Fibroblast of skin of right biceps (primary cell): Measurements from ENCODE around the gene PDCD1LG2.
"Not testable (repeated sequence)": the region's sequence is repeated elsewhere in the genome, so short reads cannot be mapped to it uniquely, and the experiment has no call there.

Experiments used
- DNase-seq: peaks from one replicate; pipeline ENCODE4 v3.0.0-alpha.2; 2013

The PDCD1LG2 gene

GRCh38 chr9:5569891-5570290, 59.6 kb downstream of the PDCD1LG2 start:
- DNase-seq, result no peak

DNA sequence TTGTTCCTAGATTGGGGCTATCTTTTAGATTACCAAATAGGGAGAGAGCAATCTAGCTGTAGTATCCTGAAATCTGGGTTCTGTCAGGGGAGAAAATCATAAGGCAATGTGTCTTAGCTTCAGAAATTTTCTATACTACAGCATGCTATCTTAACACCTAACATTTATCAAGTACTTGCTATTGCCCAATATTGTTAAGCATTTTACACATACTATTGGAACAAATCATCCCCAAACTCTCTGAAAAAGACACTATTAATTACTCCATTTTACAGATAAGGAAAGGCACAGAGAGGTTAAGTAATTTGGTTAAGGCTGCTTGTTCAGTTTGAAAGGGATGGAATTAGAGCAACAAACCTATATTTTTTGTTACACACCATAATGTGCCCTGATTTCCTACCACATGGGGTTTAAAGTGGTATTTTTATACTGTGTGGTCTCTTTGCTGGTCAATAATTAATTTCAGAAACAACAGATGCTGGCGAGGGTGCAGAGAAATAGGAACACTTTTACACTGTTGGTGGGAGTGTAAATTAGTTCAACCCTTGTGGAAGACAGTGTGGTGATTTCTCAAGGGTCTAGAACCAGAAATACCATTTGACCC, 61.4 kb downstream of the PDCD1LG2 start:
- no peak for DNase-seq

DNA sequence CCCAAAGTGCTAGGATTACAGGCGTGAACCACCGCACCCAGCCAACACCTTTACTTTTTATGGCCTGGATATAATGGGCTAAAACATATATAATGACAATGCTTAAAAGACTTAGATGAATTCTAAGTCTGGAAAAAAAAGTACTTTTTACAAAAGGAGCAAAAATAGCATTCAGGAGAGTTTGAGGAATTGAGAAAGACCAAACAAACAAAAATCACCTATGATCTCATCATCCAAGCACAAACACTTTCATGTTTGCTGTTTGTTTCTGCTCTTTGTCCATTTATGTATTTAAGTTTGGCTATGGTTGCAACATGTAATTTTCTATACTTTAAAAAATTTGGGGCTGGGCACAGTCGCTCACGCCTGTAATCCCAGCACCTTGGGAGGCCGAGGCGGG, 63.8 kb downstream of the PDCD1LG2 start:
- DNase-seq, result no peak

DNA sequence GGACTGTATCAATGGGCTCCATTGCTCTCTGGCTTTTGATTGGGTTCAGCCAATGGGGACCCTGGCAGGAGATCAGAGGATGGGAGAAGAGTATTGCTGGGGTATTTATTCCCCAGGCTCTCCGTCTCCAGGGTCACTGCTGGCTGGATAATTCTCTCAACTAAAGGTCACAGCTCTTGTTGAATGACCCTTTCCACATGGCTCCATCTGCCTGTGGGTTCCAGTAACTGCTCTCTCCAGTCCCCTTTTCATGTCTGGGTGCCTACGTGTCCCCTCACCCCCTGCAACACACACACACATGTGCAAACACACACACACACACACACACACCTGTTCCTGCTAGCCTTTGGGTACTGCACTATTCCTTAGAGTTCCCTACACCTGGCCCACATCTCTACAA, 64.7 kb downstream of the PDCD1LG2 start:
- no peak for DNase-seq

DNA sequence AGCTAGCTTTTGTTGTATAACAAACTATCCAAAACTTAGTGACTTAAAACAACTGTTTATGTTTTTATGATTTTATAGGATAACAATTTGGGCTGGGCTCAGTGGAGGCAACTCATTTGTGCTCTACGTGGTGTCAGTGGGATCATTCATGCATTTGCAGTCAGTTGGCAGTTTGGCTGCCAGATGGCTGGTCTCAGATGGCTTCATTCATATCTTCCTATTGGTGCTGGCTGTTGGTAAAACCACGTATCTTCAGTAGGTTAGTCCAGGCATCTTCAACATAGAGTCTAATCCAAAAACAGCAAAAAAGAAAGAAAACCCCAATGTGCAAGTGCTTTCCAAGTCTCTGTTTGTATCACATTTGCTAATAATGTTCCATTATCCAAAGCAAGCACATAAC, 66.9 kb downstream of the PDCD1LG2 start:
- DNase-seq, result no peak

GRCh38 chr9:5578018-5578697, 67.8 kb downstream of the PDCD1LG2 start:
- DNase-seq, result peak; percentile 48

GRCh38 chr9:5578698-5579085, 68.4 kb downstream of the PDCD1LG2 start:
- DNase-seq, result no peak

DNA sequence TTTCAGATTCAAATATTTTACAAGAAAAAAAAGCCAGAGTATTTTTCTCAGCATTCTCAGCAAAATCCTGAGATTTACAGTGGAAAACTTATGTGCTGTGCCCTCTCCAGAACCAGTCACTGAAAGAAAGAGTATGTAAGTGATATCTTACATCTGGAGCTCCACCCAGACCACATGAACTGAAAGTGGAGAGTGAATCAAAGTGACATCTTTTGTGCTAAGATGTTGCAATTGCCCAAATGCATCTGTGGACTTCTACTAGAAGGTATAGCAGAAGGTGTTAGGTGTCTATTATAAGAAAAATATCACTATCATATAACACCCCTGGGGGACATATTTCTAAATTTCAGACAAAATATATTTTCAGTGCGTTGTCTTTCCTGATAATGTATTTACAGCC, 69.5 kb downstream of the PDCD1LG2 start:
- DNase-seq, result no peak

DNA sequence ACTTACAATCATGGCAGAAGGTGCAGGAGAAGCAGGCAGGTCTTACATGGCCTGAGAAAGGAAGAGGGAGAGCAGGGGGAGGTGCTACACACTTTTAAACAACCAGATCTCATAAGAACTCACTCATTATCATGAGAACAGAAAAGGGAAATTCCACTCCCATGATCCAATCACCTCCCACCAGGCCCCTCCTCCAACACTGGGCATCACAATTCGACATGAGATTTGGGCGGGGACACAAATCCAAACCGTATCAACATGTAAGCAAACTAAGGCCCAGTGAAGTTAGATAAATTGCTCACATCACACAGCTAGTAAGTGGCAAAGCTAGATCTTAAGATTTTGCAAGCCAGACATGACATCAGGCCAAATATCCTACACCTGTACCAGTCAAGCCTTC, 70.3 kb downstream of the PDCD1LG2 start:
- no peak for DNase-seq

GRCh38 chr9:5581706-5582105, 71.4 kb downstream of the PDCD1LG2 start:
- DNase-seq, result not testable (repeated sequence)

DNA sequence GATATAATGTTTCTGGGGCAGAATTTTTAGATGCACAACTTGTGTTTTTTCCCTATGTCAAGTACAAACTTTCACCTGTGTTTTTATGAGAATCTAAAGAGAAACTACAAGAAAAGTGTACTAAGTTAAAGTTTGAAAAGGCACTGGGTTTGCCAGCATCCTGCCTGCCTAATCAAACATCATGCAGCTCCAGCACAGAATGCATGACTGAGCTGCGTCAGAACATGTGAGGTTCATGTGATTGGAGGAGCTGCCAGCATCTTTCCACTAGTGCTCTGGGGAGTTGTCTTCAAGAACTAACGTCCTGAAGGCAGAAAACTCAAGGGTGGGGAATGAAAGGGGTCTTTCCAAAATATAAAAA, 72.5 kb downstream of the PDCD1LG2 start:
- DNase-seq, result peak; percentile 79

DNA sequence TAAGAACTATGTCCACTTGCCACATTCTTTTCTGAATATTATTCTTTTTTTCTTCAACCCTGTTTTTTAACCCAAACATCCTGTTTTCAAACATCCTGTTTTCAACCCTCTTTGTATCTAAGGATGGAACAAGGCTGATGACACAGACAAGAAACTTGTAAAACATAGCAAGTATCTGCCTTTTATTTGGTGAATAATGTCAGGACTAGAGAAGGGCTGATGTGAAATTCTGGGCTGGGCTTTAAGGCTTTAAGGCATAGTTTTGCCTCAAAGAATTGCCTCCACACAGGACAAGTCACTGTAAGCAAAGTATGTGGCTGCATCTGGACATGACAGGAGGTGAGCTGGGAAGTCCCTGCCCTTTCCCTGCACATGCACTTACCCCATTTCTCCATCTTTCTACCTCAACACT, 76.1 kb downstream of the PDCD1LG2 start:
- peak; percentile 83 for DNase-seq

GRCh38 chr9:5587024-5587423, 76.7 kb downstream of the PDCD1LG2 start:
- DNase-seq, result peak; percentile 91

- DNase-seq, result no peak
These were observed 81.9 kb downstream of the PDCD1LG2 start for GRCh38 chr9:5592231-5592630.

DNA sequence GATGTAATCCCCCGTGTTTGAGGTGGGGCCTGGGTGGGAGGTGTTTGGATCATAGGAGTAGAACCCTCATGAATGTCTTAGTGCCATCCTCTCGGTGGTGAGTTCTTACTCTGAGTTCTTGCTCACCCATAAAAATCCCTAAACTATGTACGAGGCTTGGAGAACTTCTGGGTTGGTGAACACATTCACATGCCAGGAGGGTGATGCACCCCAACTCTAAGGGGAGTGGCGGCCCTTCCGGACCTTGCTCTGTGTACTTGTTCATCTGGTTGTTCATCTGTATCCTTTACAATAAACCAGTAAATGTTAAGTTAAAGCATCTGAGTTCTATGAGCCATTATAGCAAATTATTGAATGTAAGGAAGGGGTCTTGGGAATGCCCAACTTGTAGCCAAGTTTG, 82.6 kb downstream of the PDCD1LG2 start:
- DNase-seq, result no peak

- DNase-seq, result no peak
These were observed 83.6 kb downstream of the PDCD1LG2 start for GRCh38 chr9:5593904-5594303.

- no peak for DNase-seq
These were observed 85.8 kb downstream of the PDCD1LG2 start for GRCh38 chr9:5596173-5596572.

GRCh38 chr9:5608298-5609225, 98.2 kb downstream of the PDCD1LG2 start:
- DNase-seq, result no peak

DNA sequence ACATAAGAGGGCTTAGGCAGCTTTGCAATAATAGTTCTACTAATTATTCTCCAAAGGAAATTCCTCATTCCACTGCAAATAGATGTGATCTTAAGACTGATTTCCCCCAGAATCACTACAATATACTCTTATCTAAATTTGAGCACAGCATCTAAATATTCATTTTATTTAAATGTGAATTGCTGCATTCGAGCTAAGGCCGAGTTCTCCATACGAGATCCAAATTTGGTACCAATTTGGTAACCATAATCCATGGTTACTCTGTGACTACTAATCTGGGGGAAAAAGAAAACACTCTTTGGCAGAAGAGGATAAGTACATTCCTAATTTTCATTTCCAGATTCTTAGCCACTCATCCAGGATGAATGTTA, 98.9 kb downstream of the PDCD1LG2 start:
- no peak for DNase-seq

- DNase-seq, result no peak
These were observed 100.2 kb downstream of the PDCD1LG2 start for GRCh38 chr9:5610491-5610890.

DNA sequence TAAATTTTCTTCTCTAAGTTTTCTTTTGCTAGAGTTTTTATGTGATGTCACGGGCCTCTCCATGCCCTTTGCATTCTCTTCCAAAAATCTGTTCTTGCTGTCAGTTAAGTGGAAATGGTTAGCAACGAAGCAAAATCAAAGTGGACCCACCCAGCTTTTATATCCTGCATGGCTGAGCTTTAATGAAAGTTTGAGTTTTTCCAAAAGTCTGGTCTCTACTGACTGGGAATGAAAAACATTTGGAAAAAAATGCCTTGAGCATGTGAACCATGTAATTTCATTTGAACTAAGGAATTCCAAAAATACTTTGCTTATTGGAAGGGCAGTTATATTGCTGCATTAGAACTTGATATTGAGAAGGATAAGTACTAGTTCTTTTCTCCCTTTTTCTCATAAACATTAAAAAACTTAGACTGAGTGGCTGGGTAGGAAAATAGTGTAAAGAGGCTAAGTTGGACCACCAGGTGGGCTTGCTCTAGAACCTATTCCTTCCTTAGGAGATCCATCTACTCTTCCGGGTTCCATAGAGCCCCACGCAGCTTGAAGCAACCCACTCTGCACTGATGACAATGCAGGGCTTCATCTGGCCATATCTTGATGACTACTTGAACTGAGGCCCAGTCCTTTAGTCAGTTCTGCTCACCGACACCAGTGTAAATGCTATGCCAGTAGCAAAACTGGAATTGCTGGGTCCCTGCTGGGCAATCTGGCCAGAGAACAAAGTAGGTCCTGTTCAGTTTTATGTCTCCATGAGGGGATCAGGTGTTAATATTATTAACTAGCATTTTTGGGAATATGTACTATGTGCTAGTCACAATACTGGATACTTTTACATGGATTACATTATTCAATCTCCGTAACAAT, 101.2 kb downstream of the PDCD1LG2 start:
- DNase-seq, result peak; percentile 26

DNA sequence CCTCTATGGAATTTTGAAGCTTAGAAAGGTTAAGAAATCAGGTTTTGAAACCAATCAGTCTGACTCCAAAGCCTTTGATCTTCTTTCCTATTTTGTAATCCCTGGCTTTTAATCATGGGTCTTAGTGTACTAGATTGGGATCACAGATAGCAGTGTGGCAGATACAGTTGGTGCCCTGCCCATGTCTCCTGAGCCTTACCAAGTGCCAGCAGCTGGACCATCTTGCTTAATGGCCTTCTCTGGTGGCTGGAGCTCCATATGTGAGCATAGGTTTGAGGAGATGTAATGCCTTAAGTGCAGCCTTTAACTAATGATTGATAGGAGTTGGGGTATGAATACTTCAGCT, 101.8 kb downstream of the PDCD1LG2 start:
- no peak for DNase-seq

DNA sequence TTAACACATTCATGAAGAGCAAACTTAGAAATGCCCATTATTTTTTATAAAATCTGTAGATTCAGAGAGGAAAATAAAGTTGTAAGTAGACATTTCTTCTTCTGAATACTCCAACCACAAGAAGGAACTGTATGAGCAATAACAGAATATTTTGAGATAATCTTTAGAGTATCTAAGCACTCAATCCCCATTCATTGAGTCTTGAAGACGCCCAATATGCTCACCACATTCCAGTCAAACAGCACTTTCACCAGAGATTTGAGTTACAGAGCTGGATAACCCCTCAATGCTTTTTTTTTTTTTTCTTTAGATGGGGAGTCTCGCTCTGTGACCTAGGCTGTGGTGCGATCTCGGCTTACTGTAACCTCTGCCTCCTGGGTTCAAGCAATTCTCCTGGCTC, 103.9 kb downstream of the PDCD1LG2 start:
- DNase-seq, result no peak
